ENCODE data around the gene CYP46A1. TPM values are rescaled to one million over a fixed set of nuclear protein-coding genes. Genes with fewer than 3 reads are reported as not detected.
A peak's percentile ranks its signal among the peaks of the same experiment; 100 is the strongest.

The CYP46A1 gene
- total and polyA plus RNA-seq, 7 donors = 0.09 to 1.5 (median 0.50) TPM

DNA sequence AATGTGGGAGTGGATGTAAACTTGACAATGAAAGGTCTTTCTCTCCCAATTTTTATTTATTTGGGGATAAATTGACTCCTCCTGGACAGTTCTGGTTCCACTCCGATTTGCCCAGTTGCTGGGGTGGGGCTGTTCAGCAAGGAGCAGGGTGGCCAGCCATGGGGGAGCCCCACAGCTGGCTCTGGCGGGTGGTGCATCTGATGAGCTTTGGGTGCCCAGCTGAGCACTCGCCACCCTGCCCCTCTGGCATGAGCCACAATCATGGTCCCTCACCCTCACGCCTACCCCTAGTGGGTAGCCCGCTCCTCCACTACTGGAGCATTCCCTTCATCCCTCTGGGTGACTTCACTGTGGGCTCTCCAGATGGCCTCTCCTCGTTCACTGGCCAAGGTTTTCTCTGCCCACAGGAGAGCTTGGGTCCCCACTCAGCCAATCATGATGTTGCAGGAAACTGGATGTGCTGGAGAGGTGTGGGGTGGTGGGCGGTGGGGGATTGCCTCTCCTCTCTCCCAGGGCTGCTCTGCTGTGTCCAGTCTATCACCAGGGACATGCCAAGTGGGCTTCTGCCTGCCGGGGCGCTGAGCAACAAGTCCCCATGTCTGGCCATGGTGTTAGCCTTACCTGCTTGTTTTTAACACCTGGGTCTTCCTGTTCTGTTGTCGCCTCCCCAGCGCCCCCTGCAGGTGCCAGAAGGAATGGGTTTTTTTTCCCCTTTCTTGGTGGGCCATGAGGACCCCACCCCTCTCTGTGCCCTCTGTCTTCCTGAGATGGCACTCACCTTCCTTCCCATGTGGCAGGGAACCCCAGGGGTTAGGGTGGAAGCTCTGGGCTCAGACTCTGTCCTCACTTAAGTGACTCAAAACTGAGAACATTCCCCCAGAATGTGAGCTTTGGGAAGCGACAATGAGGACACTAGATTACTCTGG is 3.4 kb downstream of the CYP46A1 start:
- 67 to 72% (median 68%) methylated on average over 12 of the region's 12 CpGs for WGBS, 3 donors
- no peak for ATAC-seq

GRCh38 chr14:99688210-99688581 is 4.1 kb downstream of the CYP46A1 start:
- Histone ChIP-seq H3K27ac (no peak overlapping the region), H3K36me3 (ENCODE audit: insufficient read depth in 1 of 2, low read depth in 1 of 2) (no peaks in the 10 kb centered on the region), H3K4me3 (no peak overlapping the region), H3K9me3 (no peaks in the 10 kb centered on the region), H3K27me3 (ENCODE audit: insufficient read depth in 3 of 3, low read length in 2 of 3) (no peaks in the 10 kb centered on the region), H3K4me1 (no peaks in the 10 kb centered on the region)
- intact Hi-C loops (cut with DNase I) = loop anchor here in 1 of 2 donors (5.0 kb wide), 1 partner anchor 104 kb away; the partner anchor contains the start of gene EML1
- WGBS, 3 donors = 58 to 70% (median 59%) methylated on average over 9 to 10 of the region's 10 CpGs
- DNase-seq = no peak
- ATAC-seq = no peak
- TF ChIP-seq, protein P1, sequence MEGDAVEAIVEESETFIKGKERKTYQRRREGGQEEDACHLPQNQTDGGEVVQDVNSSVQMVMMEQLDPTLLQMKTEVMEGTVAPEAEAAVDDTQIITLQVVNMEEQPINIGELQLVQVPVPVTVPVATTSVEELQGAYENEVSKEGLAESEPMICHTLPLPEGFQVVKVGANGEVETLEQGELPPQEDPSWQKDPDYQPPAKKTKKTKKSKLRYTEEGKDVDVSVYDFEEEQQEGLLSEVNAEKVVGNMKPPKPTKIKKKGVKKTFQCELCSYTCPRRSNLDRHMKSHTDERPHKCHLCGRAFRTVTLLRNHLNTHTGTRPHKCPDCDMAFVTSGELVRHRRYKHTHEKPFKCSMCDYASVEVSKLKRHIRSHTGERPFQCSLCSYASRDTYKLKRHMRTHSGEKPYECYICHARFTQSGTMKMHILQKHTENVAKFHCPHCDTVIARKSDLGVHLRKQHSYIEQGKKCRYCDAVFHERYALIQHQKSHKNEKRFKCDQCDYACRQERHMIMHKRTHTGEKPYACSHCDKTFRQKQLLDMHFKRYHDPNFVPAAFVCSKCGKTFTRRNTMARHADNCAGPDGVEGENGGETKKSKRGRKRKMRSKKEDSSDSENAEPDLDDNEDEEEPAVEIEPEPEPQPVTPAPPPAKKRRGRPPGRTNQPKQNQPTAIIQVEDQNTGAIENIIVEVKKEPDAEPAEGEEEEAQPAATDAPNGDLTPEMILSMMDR (IDR thresholded peaks at IDR 0.05) = no peak

More for the DNA sequence above, 3.4 kb downstream of the CYP46A1 start:
- Histone ChIP-seq H3K4me3 (no peak overlapping the region), H3K36me3 (ENCODE audit: insufficient read depth in 1 of 2, low read depth in 1 of 2) (no peaks in the 10 kb centered on the region), H3K9me3 (no peaks in the 10 kb centered on the region), H3K4me1 (no peaks in the 10 kb centered on the region), H3K27me3 (ENCODE audit: insufficient read depth in 3 of 3, low read length in 2 of 3) (no peaks in the 10 kb centered on the region), H3K27ac (no peak overlapping the region)
- DNase-seq = no peak
- intact Hi-C loops (cut with DNase I) = loop anchor here in 1 of 2 donors (5.0 kb wide), 1 partner anchor 105 kb away; the partner anchor contains the start of gene EML1
- TF ChIP-seq, protein P1 (IDR thresholded peaks at IDR 0.05) = peak; percentile 36

DNA sequence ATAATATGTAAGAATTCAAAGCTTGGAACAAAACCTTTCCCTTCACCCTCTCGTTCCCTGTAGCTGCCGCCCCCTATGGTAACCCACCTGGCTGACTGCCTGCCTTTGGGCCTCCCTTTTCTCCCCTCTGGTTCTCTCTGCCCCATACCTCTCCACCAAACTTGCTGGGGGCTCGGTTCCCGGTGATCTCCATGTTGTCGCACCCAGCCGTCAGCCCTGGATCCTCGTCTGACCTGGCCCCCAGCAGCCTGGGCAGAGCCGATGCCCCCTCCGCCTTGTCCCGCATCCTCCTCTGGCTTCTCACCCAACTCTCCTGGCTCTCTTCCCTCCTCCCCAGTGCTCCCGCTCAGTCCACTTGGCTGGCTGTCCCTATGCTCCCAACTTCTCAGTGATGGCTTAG is 4.5 kb downstream of the CYP46A1 start:
- TF ChIP-seq, protein P1 (IDR thresholded peaks at IDR 0.05) = no peak
- no peak for DNase-seq
- H3K27me3 ChIP-seq (ENCODE audit: insufficient read depth in 3 of 3, low read length in 2 of 3) = no peaks in the 10 kb centered on the region
- H3K9me3 ChIP-seq = no peaks in the 10 kb centered on the region
- no peak for ATAC-seq
- H3K27ac ChIP-seq = no peak overlapping the region
- H3K4me1 ChIP-seq = no peaks in the 10 kb centered on the region
- WGBS, 3 donors = 75 to 79% (median 78%) methylated on average over 11 of the region's 11 CpGs
- H3K36me3 ChIP-seq (ENCODE audit: insufficient read depth in 1 of 2, low read depth in 1 of 2) = no peaks in the 10 kb centered on the region
- H3K4me3 ChIP-seq = no peak overlapping the region
- intact Hi-C loops (cut with DNase I) = loop anchor here in 1 of 2 donors (5.0 kb wide), 1 partner anchor 104 kb away; the partner anchor contains the start of gene EML1

DNA sequence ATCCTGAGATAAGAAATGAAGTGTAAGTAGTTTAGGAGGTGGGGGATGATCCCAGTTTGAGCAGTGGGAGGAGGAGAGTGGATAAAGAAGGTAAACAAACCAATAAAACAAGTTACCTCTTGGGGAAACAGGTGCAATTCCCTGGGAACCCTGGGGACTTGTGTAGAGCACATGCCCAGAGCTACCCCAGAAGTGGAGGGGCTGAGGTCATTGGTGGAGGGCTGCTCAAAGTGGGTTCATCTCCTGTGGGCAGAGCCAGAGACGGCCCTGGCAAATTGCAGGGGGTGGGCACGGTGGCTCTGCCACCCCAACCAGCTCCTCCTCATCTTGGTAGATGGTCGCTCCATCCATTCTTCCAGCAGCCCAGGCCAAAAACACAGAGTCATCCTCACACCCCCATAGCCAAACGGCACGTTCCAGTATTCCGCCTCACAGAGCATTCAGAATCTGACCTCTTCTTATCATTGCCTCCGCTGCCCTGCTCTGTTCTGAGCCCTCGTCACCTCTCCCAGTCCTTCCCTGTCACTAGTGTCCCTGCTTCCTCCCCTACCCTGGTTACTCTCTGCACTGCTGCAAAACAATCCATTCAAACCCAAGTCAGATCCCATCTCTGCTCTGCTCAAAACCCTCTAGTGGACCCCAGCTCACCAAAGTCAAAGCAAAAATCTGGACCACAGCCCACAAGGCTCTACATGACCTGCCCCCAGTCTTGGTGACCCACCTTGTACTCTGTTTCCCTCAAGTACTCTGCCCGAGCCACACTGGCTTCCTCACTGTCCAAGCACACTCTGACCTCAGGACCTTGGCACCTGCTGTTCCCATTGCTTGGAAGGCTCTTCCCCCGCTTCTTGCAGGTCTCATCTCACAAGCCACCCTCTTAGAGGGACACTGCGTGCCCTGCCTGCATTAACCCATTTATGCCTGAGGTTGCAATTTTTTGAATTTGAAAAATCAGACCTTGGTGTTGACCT is 5.5 kb downstream of the CYP46A1 start:
- ATAC-seq (no peak), DNase-seq (no peak)
- no peaks in the 10 kb centered on the region for H3K9me3 ChIP-seq
- intact Hi-C loops (cut with DNase I) = loop anchor here in 1 of 2 donors (5.0 kb wide), 1 partner anchor 103 kb away; the partner anchor contains the start of gene EML1
- no peak overlapping the region for H3K27ac ChIP-seq
- no peaks in the 10 kb centered on the region for H3K4me1 ChIP-seq
- WGBS, 3 donors = 90 to 94% (median 91%) methylated on average over 11 of the region's 11 CpGs
- H3K27me3 ChIP-seq (ENCODE audit: insufficient read depth in 3 of 3, low read length in 2 of 3) = no peaks in the 10 kb centered on the region
- TF ChIP-seq, protein P1 (IDR thresholded peaks at IDR 0.05) = no peak
- no peaks in the 10 kb centered on the region for H3K36me3 ChIP-seq (ENCODE audit: insufficient read depth in 1 of 2, low read depth in 1 of 2)
- H3K4me3 ChIP-seq = no peak overlapping the region

Measured in psoas muscle (tissue), 8 donors.